Measurements from ENCODE around the gene MCEMP1. TPM values are rescaled to one million over a fixed set of nuclear protein-coding genes. Genes with fewer than 3 reads are reported as not detected.

The MCEMP1 gene
- total and polyA plus RNA-seq, 2 of the 4 experiments (the other 2 are of a cell fraction) = 0.15 TPM; not detected in 1

DNA sequence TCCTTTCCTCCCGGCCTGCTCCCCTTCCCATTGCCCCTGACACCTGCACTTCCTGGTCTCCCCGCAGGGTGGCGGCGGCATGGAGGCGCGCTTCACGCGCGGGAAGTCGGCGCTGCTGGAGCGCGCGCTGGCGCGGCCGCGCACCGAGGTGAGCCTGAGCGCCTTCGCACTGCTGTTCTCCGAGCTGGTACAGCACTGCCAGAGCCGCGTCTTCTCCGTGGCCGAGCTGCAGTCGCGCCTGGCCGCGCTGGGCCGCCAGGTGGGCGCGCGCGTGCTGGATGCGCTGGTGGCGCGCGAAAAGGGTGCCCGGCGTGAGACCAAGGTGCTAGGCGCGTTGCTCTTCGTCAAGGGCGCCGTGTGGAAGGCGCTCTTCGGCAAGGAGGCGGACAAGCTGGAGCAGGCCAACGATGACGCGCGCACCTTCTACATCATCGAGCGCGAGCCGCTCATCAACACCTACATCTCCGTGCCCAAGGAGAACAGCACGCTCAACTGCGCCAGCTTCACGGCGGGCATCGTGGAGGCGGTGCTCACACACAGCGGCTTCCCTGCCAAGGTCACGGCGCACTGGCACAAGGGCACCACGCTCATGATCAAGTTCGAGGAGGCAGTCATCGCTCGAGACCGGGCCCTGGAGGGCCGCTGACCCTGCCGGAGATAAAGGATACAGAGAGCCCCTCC lies 5.4 kb downstream of the MCEMP1 start:
- H2BK15ac ChIP-seq (ENCODE audit: low read depth, low read length) = no peak overlapping the region
- no peak for DNase-seq
- H3K9me1 ChIP-seq (ENCODE audit: insufficient read depth, low read length) = peaks cover 3% of the 10 kb centered on the region
- H3K4me1 ChIP-seq (ENCODE audit: control insufficient read depth, insufficient read depth, low read length) = peaks cover 4% of the 10 kb centered on the region; the same call in 1 of the 2 replicates
- H3K18ac ChIP-seq (ENCODE audit: low read depth, low read length) = no peak overlapping the region
- H2AK9ac ChIP-seq (replicated peaks; ENCODE audit: low read depth, low read length, poor library complexity) = peak overlapping the region; percentile 99
- H3K79me1 ChIP-seq (ENCODE audit: low read depth in 1 of 2, low read length in 2 of 2) = peaks cover 0 to 28% of the 10 kb centered on the region in 2 experiments; a peak in 3 of 4 replicates
- peak overlapping the region in 1 of 2 experiments; percentile 72; a peak in 2 of 4 replicates for H4K8ac ChIP-seq (ENCODE audit: low read depth in 2 of 2, low read length in 2 of 2)
- no peak overlapping the region for H2BK5ac ChIP-seq (ENCODE audit: low read depth, low read length, poor library complexity, severe bottlenecking)
- H3K23ac ChIP-seq (ENCODE audit: low read depth, low read length) = no peak overlapping the region
- peak overlapping the region; percentile 78 for H2AK5ac ChIP-seq (ENCODE audit: low read depth, low read length)
- no peak overlapping the region for H2BK20ac ChIP-seq (ENCODE audit: low read depth, low read length)
- H4K5ac ChIP-seq (ENCODE audit: low read depth, low read length) = no peak overlapping the region
- no peak for ATAC-seq (ENCODE audit: low read depth)
- H2BK120ac ChIP-seq (ENCODE audit: low read depth, low read length) = no peak overlapping the region
- peaks cover 14% of the 10 kb centered on the region for H4K20me1 ChIP-seq (ENCODE audit: insufficient read depth, low read length)
- H3K9me3 ChIP-seq (ENCODE audit: control insufficient read depth, insufficient read depth, low read length) = no peaks in the 10 kb centered on the region
- H3K27me3 ChIP-seq (ENCODE audit: control insufficient read depth, insufficient read depth, low read length) = peaks cover 3% of the 10 kb centered on the region; the same call in 1 of the 2 replicates
- POLR2A ChIA-PET (ENCODE audit: unreplicated experiment) = no interaction called here
- H3K4me3 ChIP-seq (ENCODE audit: insufficient read depth, low read depth, low read length) = no peak overlapping the region; the same call in 1 of the 2 replicates
- H3K56ac ChIP-seq (ENCODE audit: extremely low read depth, insufficient read depth, low read length) = no peak overlapping the region
- dilution Hi-C loops (cut with HindIII; ENCODE audit: low sequenced_read_pairs, unreplicated experiment) (no loop called here), in situ Hi-C loops (cut with MboI; ENCODE audit: low sequenced_read_pairs) (loop anchor here (10.0 kb wide), 1 partner anchor 112 kb away; no protein-coding TSS in a partner anchor), intact Hi-C loops (cut with micrococcal nuclease) (no loop called here)
- 73% methylated on average over 62 of the region's 74 CpGs; no CpG with 5 or more reads in 1 of the 2 experiments for WGBS, 2 experiments (ENCODE audit: extremely low coverage in 2 of 2, insufficient read length in 1 of 2)
- no peak overlapping the region for H3K14ac ChIP-seq (replicated peaks; ENCODE audit: low read depth, low read length)
- no peak overlapping the region for H3K27ac ChIP-seq (ENCODE audit: insufficient read depth, low read length)
- no TSS peak for BruUV-seq (replicated peaks)
- peak overlapping the region; percentile 49; the same call in 1 of the 2 replicates for H3K9ac ChIP-seq (ENCODE audit: low read depth, low read length)
- peak overlapping the region; percentile 82 for H3K4me2 ChIP-seq (ENCODE audit: low read depth, low read length)
- H3K36me3 ChIP-seq (ENCODE audit: control insufficient read depth, insufficient read depth, low read length) = peaks cover 11% of the 10 kb centered on the region; the same call in 1 of the 2 replicates
- no peak overlapping the region for H3K4ac ChIP-seq (ENCODE audit: low read depth, low read length)
- TF ChIP-seq RAD21 (IDR thresholded peaks at IDR 0.05; ENCODE audit: low read length) = no peak
- no peak for TF ChIP-seq CHD1 (IDR thresholded peaks at IDR 0.05; ENCODE audit: low read depth, low read length)
- no peak for TF ChIP-seq RCOR1 (IDR thresholded peaks at IDR 0.05; ENCODE audit: insufficient replicate concordance, low read length)
- TF ChIP-seq, protein P1, sequence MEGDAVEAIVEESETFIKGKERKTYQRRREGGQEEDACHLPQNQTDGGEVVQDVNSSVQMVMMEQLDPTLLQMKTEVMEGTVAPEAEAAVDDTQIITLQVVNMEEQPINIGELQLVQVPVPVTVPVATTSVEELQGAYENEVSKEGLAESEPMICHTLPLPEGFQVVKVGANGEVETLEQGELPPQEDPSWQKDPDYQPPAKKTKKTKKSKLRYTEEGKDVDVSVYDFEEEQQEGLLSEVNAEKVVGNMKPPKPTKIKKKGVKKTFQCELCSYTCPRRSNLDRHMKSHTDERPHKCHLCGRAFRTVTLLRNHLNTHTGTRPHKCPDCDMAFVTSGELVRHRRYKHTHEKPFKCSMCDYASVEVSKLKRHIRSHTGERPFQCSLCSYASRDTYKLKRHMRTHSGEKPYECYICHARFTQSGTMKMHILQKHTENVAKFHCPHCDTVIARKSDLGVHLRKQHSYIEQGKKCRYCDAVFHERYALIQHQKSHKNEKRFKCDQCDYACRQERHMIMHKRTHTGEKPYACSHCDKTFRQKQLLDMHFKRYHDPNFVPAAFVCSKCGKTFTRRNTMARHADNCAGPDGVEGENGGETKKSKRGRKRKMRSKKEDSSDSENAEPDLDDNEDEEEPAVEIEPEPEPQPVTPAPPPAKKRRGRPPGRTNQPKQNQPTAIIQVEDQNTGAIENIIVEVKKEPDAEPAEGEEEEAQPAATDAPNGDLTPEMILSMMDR (conservative IDR thresholded peaks at IDR 0.05; ENCODE audit: low read depth, low read length) = 0 out of 2 replicates have a peak, but pooled peaks have one; percentile 11
- TF ChIP-seq BHLHE40 (IDR thresholded peaks at IDR 0.05; ENCODE audit: low read depth, low read length) = no peak
- TF ChIP-seq MAFK (IDR thresholded peaks at IDR 0.05; ENCODE audit: low read depth, low read length) = no peak
- H2AFZ ChIP-seq (replicated peaks; ENCODE audit: low read length, poor library complexity) = peak overlapping the region; percentile 100
- CTCF ChIA-PET = no interaction called here
- no peak overlapping the region for H4K91ac ChIP-seq (ENCODE audit: insufficient read depth, low read depth, low read length)

All from IMR-90 (cell line).